Fibroblast of skin of abdomen (primary cell): ENCODE measurements around the gene ANKH.

Experiments
- DNase-seq: peaks from one replicate; pipeline ENCODE4 v3.0.0-alpha.2; 2013

The ANKH gene

GRCh38 chr5:14757850-14758249, 113.7 kb downstream of the ANKH start:
- no peak for DNase-seq

DNA sequence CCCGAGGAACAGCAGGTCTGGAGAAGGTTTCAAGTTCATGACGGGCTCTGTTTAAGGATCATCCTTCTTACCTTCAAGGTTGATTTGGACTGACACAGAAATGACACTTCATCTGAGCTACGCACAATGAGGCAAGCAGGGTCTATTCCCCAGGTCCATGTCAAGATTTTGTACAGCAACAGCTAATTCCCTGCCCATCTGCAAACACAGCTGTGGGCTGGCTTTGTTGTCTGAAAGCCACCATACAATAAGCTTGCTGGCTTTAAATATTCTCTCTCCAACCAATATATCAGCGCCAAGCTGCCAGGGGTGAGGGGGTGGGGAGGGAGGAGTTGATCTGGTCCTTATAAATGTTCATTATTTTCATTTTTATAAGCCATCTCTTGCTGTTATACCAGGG, 115.1 kb downstream of the ANKH start:
- DNase-seq, result no peak

DNA sequence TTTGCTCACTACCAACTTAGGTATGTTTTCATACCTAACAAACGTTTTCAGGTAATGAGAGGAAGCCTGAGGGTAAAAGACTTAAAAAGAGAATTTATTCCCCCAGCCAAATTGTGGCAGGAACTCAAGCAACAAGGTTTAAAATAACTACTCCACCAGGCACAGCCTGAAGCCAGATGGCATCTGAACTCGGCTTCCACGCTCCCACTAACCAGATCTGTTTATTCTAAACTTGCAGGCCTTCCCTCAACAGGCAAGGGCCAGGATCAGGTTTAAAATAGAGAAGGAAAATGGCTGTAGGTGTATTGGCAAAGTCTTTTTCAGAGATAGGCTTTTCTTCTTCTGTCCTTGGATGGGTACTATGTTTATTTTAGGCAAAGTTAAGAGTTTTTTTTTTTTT, 117.6 kb downstream of the ANKH start:
- DNase-seq, result no peak

DNA sequence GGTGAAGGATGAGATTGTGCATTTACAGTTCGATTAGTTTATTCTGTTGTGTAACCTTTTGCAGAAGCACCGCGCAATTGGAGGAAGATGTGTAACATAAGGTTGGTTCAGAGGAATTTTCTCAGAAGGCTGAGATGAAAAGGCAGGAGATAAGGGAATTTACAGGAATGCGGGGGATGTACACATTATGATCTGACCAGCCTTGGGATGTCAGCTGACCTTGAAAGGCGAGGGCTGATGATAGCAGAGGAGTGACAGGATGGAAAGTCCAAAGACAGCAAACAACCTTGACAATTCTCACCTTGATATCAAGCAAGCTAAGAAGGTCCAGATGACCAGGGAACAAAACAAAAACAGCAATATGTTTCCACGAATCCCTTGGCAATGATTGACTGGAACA, 118.3 kb downstream of the ANKH start:
- no peak for DNase-seq

DNA sequence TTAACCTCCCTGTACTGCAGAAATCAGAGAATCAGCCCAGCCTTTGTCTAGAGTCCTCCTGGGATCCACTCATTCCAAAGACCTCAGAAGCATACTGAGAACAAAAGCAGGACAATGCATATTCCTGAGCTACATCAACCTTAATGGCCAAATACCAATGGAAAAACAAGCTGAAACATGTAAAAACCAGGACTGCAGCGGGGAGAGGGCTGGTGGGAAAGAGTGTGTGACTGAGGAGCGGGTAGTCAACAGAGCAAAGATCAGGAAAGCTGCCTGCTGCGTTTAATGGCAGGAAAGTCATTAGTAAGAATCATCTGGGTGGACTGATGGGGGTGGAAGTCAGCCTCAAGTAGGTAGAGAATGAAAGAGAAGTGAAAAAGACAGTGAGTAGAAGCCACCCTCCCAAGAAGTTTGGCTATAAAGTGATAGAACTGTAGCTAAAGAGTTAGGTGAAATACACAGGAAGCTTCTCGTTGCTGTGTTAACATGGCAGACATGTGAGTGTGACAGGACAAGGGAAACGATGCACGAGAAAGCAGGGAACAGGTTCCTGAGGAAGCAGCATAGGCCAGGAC, 119.0 kb downstream of the ANKH start:
- no peak for DNase-seq

GRCh38 chr5:14750712-14751111, 120.9 kb downstream of the ANKH start:
- DNase-seq, result no peak

DNA sequence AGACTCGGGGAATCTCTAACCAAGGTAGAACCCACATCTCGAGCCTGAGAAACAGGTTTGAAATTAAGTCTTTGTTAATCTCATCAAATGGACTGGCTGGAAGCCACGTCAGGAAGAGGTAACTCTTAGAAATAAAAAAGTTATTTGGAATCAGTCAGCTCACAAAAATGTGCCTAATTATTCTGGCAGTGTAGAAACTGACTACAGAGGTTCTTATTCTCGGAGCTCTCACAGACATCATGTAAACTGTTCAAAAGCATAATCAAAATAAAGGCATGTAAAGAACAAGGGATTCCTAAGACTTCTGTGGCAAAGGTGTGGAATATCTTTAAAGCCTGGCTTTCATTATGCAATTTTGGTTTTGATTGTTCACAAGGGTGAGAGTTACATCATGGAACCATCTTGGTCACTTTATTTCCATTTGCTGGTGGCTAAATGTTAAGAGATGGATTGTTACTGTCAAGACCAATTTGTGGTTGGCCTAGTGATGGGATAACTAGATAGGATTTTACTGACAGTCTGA, 121.9 kb downstream of the ANKH start:
- DNase-seq, result peak; percentile 19

GRCh38 chr5:14748180-14748900, 123.2 kb downstream of the ANKH start:
- DNase-seq, result no peak

- no peak for DNase-seq
Measured at GRCh38 chr5:14745753-14746152, 125.8 kb downstream of the ANKH start.

- DNase-seq, result no peak
Measured at GRCh38 chr5:14745188-14745563, 126.4 kb downstream of the ANKH start.

GRCh38 chr5:14744296-14745187, 127.0 kb downstream of the ANKH start:
- DNase-seq, result no peak

DNA sequence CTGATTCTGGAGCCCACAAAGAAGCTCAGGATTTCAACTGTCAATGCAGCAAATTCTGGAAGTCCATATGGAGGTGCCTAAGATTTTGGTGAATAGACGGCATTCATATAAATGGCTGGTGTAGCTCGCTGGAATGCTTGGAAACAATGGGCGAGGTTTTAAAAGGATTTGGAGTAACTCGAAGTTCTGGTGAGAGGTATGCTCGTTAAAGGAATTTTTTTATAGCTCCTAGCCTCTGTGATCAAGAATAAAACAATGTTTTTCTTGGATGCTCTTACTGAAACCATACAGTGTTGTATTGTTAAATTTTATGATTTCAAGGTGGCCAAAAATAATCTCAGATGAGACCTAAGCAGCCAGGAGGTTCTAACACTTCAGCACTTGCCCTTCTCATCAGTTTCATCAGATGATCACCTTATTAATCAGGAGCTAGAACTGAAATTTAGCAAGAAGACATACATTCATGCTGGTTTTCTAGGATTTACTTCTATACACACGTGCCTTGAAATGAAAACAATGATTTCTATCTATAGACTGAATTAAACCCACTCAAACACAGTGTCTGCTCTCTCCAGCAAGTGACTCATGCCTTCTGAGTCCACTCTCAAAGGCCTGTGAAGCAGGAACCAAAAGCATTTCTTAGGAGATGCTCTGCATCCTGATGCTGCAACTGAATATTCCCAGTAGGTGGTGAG, 127.8 kb downstream of the ANKH start:
- peak; percentile 47 for DNase-seq

- no peak for DNase-seq
Measured at GRCh38 chr5:14742498-14742897, 129.1 kb downstream of the ANKH start.

GRCh38 chr5:14741801-14742440, 129.7 kb downstream of the ANKH start:
- DNase-seq, result no peak

GRCh38 chr5:14741131-14741530, 130.4 kb downstream of the ANKH start:
- DNase-seq, result no peak

DNA sequence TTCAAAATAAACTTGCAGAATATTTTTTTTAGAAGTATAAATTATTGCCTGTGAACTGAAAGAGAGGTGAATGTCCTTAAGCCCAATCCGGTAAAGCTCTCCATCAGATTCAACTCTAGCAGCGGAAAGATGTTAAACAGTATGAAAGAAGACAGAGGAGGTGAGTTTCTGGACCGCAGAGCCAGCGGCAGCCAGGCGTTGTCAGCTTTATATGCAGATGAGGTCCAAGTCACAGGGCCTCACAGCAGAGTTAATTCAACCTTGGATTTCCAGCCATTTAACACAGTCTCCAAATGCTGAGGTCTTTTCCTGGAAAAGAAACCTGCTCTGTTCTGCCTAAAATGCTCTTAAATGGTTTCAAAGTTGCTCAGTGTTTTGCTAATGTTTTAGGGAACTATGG, 131.6 kb downstream of the ANKH start:
- DNase-seq, result no peak

GRCh38 chr5:14739538-14739937, 132.0 kb downstream of the ANKH start:
- DNase-seq, result peak; percentile 29

GRCh38 chr5:14738050-14738449, 133.5 kb downstream of the ANKH start:
- DNase-seq, result no peak

- DNase-seq, result no peak
Measured at GRCh38 chr5:14737291-14737690, 134.3 kb downstream of the ANKH start.

GRCh38 chr5:14735944-14736343, 135.6 kb downstream of the ANKH start:
- DNase-seq, result no peak

GRCh38 chr5:14734396-14734795, 137.2 kb downstream of the ANKH start:
- DNase-seq, result no peak

GRCh38 chr5:14733661-14734060, 137.9 kb downstream of the ANKH start:
- DNase-seq, result no peak
